CD4-positive, alpha-beta T cell treated with Interleukin-17A for 4 hours (primary cell): ENCODE results near the gene PLEKHF1.
"Not testable (repeated sequence)": the region's sequence is repeated elsewhere in the genome, so short reads cannot be mapped to it uniquely, and the experiment has no call there.

Experiments used
- DNase-seq: peaks from one replicate; pipeline ENCODE4 v3.0.0-alpha.2; 2020; ENCODE audit warnings: mixed read lengths

The PLEKHF1 gene

GRCh38 chr19:29665826-29666577, 741 bp downstream of the PLEKHF1 start:
- DNase-seq: no peak

- peak; percentile 51 for DNase-seq
These were observed 1.5 kb downstream of the PLEKHF1 start for GRCh38 chr19:29666578-29667386.

- no peak for DNase-seq
These were observed 2.1 kb downstream of the PLEKHF1 start for GRCh38 chr19:29667387-29667783.

GRCh38 chr19:29667901-29668341, 2.7 kb downstream of the PLEKHF1 start:
- DNase-seq: peak; percentile 81

GRCh38 chr19:29668746-29669609, 3.7 kb downstream of the PLEKHF1 start:
- no peak for DNase-seq

GRCh38 chr19:29670255-29670654, 5.0 kb downstream of the PLEKHF1 start:
- DNase-seq: no peak

GRCh38 chr19:29671026-29671392, 5.7 kb downstream of the PLEKHF1 start:
- DNase-seq: not testable (repeated sequence)

- DNase-seq: peak; percentile 94
These were observed 6.3 kb downstream of the PLEKHF1 start for GRCh38 chr19:29671393-29672160.

- peak; percentile 42 for DNase-seq
These were observed 7.2 kb downstream of the PLEKHF1 start for GRCh38 chr19:29672319-29672932.

GRCh38 chr19:29672933-29673336, 7.7 kb downstream of the PLEKHF1 start:
- peak; percentile 91 for DNase-seq

GRCh38 chr19:29673451-29674371, 8.4 kb downstream of the PLEKHF1 start:
- DNase-seq: no peak

GRCh38 chr19:29674374-29675119, 9.3 kb downstream of the PLEKHF1 start:
- DNase-seq: no peak

- no peak for DNase-seq
These were observed 9.9 kb downstream of the PLEKHF1 start for GRCh38 chr19:29675120-29675649.

- DNase-seq: no peak
These were observed 10.5 kb downstream of the PLEKHF1 start for GRCh38 chr19:29675650-29676186.

- no peak for DNase-seq
These were observed 11.3 kb downstream of the PLEKHF1 start for GRCh38 chr19:29676586-29676985.

- DNase-seq: no peak
These were observed 11.9 kb downstream of the PLEKHF1 start for GRCh38 chr19:29677001-29677817.

GRCh38 chr19:29678484-29679106, 13.3 kb downstream of the PLEKHF1 start:
- DNase-seq: no peak
